ENCODE data around the gene SNX22.
"Not testable (repeated sequence)": the region's sequence is repeated elsewhere in the genome, so short reads cannot be mapped to it uniquely, and the experiment has no call there.

SNX22 gene

GRCh38 chr15:64151727-64152506 is at the start of gene SNX22:
TSS of gene SNX22 (plus strand) at chr15:64151731. CDS start at chr15:64151776, 45 bp downstream.
- Histone ChIP-seq H3K27ac (no peak within 1 kb of the TSS), H3K4me3 (peak within 1 kb of the TSS; percentile 72)
- DNase-seq (ENCODE audit: low spot score): peak; percentile 74
- TF ChIP-seq CTCF (IDR thresholded peaks at IDR 0.05): no peak

- H3K4me3 ChIP-seq: no peak overlapping the region
- no peak for TF ChIP-seq CTCF (IDR thresholded peaks at IDR 0.05)
- DNase-seq (ENCODE audit: low spot score): no peak
- H3K27ac ChIP-seq: no peak overlapping the region
These were observed 49.0 kb upstream of the SNX22 start for GRCh38 chr15:64102497-64102896.

- TF ChIP-seq CTCF (IDR thresholded peaks at IDR 0.05): no peak
- no peak overlapping the region for H3K4me3 ChIP-seq
- H3K27ac ChIP-seq: peak overlapping the region in 1 of 2 donors; percentile 23
- DNase-seq (ENCODE audit: low spot score): no peak
These were observed 46.3 kb upstream of the SNX22 start for GRCh38 chr15:64105113-64105704.

- Histone ChIP-seq H3K27ac (no peak overlapping the region), H3K4me3 (no peak overlapping the region)
- DNase-seq (ENCODE audit: low spot score): no peak
- no peak for TF ChIP-seq CTCF (IDR thresholded peaks at IDR 0.05)
These were observed 44.2 kb upstream of the SNX22 start for GRCh38 chr15:64107337-64107736.

- not testable (repeated sequence) for H3K4me3 ChIP-seq; H3K27ac ChIP-seq; DNase-seq (ENCODE audit: low spot score)
These were observed 41.3 kb upstream of the SNX22 start for GRCh38 chr15:64110108-64110701.

- Histone ChIP-seq H3K27ac (no peak overlapping the region), H3K4me3 (no peak overlapping the region)
- no peak for TF ChIP-seq CTCF (IDR thresholded peaks at IDR 0.05)
- DNase-seq (ENCODE audit: low spot score): no peak
These were observed 40.4 kb upstream of the SNX22 start for GRCh38 chr15:64110950-64111678.

- TF ChIP-seq CTCF (IDR thresholded peaks at IDR 0.05): no peak
- H3K27ac ChIP-seq: no peak overlapping the region
- DNase-seq (ENCODE audit: low spot score): no peak
- H3K4me3 ChIP-seq: no peak overlapping the region
These were observed 39.9 kb upstream of the SNX22 start for GRCh38 chr15:64111679-64112050.
